LNCaP clone FGC (cell line): ENCODE measurements around the gene PLCXD3.

Source experiments
- DNase-seq: peaks from one replicate; pipeline ENCODE4 v3.0.0-alpha.2; 2011; ENCODE audit warnings: low read depth
- H3K4me3 ChIP-seq: 2 replicates; pipeline ENCODE4 v1.5.1; 2011; ENCODE audit warnings: mild to moderate bottlenecking, low read depth, low read length, control low read depth
- TF ChIP-seq, protein P1 (sequence below): IDR thresholded peaks from 2 replicates; pipeline ENCODE4 v1.5.1; 2012; ENCODE audit warnings: mild to moderate bottlenecking; ENCODE audit not compliant: control insufficient read depth, insufficient read depth; ENCODE audit errors: extremely low read depth

Gene PLCXD3

DNA sequence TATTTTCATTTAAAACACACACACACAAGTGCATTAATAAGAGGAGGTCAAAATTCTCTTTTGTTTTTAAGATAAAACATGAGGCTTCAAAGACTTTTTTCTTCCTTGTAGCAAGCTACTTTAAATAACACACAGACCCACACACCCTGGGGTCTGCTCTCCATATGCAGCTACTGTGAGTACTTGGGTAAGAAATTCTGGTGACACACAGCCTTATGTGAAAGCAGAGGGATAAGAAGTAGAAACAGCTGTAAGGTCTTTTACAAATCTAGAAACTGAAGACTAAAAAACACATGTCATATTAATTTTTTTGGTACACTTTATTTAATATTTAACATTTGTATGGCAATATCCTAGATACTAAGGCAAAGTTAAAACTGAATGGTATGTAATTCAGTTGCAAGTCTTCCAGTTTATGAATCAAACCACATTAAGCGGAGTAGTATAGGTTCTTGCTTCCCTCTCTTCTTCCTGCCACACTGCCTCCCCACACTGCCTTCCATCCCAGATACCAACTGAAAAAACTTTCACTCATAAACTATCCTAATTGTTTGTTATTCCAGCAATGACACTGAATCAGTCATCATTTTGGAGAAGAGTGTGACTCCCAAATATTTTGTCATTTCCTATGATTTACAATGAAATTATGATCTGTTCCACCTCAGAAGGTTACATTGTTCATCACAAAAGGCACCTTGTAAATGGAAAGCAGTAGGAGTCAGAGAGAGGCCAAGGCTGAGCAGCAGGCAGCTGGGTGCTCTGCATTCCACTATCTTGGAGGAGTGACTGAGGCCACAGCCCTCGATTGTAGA lies 92.0 kb downstream of the PLCXD3 start:
- no peak for DNase-seq
- TF ChIP-seq, protein P1, sequence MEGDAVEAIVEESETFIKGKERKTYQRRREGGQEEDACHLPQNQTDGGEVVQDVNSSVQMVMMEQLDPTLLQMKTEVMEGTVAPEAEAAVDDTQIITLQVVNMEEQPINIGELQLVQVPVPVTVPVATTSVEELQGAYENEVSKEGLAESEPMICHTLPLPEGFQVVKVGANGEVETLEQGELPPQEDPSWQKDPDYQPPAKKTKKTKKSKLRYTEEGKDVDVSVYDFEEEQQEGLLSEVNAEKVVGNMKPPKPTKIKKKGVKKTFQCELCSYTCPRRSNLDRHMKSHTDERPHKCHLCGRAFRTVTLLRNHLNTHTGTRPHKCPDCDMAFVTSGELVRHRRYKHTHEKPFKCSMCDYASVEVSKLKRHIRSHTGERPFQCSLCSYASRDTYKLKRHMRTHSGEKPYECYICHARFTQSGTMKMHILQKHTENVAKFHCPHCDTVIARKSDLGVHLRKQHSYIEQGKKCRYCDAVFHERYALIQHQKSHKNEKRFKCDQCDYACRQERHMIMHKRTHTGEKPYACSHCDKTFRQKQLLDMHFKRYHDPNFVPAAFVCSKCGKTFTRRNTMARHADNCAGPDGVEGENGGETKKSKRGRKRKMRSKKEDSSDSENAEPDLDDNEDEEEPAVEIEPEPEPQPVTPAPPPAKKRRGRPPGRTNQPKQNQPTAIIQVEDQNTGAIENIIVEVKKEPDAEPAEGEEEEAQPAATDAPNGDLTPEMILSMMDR: no peak
- H3K4me3 ChIP-seq: no peak overlapping the region

DNA sequence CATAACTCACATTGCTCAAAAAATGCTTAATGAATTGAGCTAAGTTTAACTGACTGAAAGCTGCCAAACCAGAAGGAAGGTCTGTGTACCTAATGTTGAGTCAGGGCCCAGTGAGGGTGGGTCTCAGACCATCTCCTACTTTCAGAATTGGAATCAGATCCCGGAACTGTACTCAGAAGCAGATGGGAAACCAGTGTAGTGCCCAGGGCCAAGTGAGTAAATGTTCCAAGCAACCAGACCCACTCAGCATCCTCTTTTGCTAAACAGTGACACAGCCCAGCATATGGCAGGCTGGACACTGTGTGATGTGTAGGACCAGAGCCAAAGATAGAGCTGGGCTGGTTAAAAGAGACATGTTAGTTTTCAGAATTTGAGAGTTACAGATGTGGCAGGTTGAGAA lies 94.1 kb downstream of the PLCXD3 start:
- TF ChIP-seq, protein P1: no peak
- DNase-seq: no peak
- no peak overlapping the region for H3K4me3 ChIP-seq

DNA sequence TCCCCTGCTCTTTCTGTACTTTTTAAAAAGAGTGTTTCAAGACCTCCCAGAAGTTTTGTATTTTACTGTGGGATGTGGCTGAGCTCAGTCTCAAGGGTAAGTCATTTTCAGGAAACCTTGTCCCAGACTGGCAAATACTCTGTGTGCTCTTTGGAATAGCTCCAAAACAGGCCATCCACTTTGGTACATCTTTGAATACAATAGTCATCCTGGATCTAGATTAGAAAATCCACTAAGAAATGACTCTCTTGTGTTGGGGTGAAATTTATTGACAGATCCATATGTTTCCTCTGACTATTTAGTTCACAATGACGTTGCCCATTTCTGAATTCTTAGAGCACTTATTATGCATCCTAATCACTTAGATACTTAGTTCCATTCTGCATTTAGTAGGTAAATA lies 95.2 kb downstream of the PLCXD3 start:
- no peak for DNase-seq
- no peak overlapping the region for H3K4me3 ChIP-seq
- TF ChIP-seq, protein P1: no peak

DNA sequence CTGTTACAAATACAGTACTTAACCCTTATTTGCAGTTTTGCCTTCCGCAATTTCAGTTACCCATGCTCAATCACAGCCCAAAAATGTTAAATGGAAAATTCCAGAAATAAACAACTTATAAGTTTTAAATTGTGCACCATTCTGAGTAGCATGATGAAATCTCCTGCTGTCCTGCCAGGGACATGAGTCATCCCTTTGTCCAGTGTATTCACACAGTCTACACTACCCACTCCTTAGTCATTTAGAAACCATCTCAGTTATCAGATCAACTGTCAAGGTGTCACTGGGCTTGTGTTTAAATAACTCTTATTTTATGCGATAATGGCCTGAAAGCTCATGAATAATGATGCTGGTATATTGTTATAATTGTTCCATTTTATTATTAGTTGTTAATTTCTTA lies 95.8 kb downstream of the PLCXD3 start:
- no peak for DNase-seq
- H3K4me3 ChIP-seq: no peak overlapping the region
- TF ChIP-seq, protein P1: no peak

DNA sequence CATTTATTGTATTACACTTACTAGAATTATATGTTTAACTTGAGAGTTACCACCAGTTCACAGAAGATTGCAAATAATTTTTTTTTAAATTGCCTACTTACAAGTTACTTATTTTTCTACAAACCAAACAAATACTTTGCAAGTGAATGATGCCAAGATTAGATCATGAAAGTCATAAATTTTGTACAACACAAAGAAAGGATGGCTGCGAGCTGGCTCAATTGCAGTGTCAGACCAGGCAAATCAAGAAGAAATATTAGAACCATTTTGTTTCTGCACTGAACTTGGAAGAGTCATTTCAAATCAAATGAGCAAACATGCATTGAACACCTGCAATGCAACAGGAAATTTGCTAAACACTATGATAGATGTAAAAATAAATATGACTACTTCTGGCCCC lies 97.3 kb downstream of the PLCXD3 start:
- no peak overlapping the region for H3K4me3 ChIP-seq
- no peak for DNase-seq
- TF ChIP-seq, protein P1: no peak

DNA sequence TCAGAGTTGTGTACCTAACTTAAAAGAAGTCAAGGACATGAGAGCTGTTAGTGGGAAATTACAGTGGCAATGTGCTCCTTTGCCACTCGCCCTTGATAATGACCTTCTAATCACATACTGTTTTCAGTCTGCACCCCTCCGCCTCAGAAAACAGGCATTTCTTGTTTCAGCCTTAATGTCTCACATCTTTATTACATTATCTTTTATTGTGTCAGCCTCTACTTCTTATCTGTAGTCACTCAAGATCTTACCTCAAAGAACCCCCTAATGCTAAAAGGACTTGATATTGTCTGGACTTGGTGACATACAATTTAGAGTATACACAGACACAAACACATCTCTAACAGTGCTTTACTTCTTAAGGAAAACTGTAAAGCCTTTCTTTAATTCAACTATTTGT lies 97.9 kb downstream of the PLCXD3 start:
- no peak overlapping the region for H3K4me3 ChIP-seq
- TF ChIP-seq, protein P1: no peak

DNA sequence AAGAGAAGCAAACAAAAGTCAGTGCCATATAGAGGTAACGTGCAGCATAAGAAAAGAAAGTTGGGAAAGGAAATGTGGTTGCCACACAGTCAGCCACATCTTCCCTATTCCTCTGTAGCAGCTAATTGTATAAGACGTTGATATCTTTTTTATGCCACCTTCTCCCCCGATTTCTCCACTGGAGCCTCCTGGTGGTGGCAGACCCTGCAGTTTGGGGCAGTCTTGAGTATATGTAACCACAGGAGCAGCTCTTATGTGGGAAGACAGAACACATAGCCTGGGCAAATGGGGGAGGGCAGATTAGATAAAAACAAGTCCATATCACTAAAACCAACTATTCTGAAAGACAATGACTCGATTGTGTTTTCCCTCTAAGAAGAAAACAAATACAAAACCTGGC lies 99.7 kb downstream of the PLCXD3 start:
- no peak overlapping the region for H3K4me3 ChIP-seq
- TF ChIP-seq, protein P1: no peak
- no peak for DNase-seq

More for the DNA sequence above, 97.9 kb downstream of the PLCXD3 start:
- no peak for DNase-seq
